Brain microvascular endothelial cell (primary cell): ENCODE measurements around the gene FSTL4.

Experiments used
- DNase-seq: peaks from one replicate; pipeline ENCODE4 v3.0.0-alpha.2; 2020
- H3K27ac ChIP-seq: fragments of 250-450 bp; sonication (Bioruptor Pico); 2 replicates; pipeline ENCODE4 v1.5.1; 2020; ENCODE audit warnings: mild to moderate bottlenecking, moderate library complexity
- H3K27me3 ChIP-seq: fragments of 250-450 bp; sonication (Bioruptor Pico); replicated peaks from 2 replicates; pipeline ENCODE4 v1.5.1; 2020; ENCODE audit warnings: mild to moderate bottlenecking
- H3K36me3 ChIP-seq: fragments of 250-450 bp; sonication (Bioruptor Pico); replicated peaks from 2 replicates; pipeline ENCODE4 v1.5.1; 2020; ENCODE audit warnings: mild to moderate bottlenecking
- H3K4me3 ChIP-seq: 2 replicates; pipeline ENCODE4 v1.5.1; 2011; ENCODE audit warnings: low read depth, mild to moderate bottlenecking, control low read depth, low read length, moderate library complexity
- CTCF ChIP-seq: IDR thresholded peaks from 2 replicates; pipeline ENCODE4 v1.5.1; 2011; ENCODE audit warnings: low read depth, mild to moderate bottlenecking, moderate library complexity, low read length, control low read depth, inconsistent platforms; ENCODE audit errors: missing control alignments
- in situ Hi-C: cut with HindIII; loops from 2 replicates; pipeline ENCODE4 v1.10.0; 2017; ENCODE audit warnings: low sequenced_read_pairs, low pct_ligation_motif_present

Gene FSTL4

DNA sequence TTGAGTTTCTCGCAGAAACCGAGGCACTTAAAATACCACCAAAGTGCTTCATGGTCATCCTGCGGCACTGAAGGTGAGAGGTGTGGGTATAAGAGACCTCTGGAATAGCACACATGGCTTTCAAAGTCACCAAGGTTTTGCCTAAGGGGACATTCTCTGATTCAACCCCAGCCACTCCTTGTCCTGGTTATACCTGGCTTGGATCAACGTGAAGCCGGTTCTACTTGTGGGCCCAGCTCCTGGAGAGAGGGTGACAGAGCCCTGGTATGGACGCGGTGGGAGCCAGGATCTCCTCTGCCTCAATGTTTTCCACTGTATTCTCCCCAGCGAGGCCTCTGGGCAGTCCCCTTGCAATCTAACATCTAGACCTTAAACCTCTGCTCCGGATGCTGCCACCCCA, 132.0 kb downstream of the FSTL4 start:
- no peak for TF ChIP-seq CTCF
- in situ Hi-C loops = no loop called here
- Histone ChIP-seq H3K27ac (no peak overlapping the region), H3K4me3 (no peak overlapping the region), H3K36me3 (no peaks in the 10 kb centered on the region), H3K27me3 (no peaks in the 10 kb centered on the region)
- no peak for DNase-seq

GRCh38 chr5:133478199-133478985, 133.9 kb downstream of the FSTL4 start:
- no peak for DNase-seq
- Histone ChIP-seq H3K36me3 (no peaks in the 10 kb centered on the region), H3K27ac (no peak overlapping the region), H3K27me3 (no peaks in the 10 kb centered on the region), H3K4me3 (no peak overlapping the region)
- TF ChIP-seq CTCF = no peak
- in situ Hi-C loops = no loop called here

GRCh38 chr5:133475986-133476385, 136.4 kb downstream of the FSTL4 start:
- DNase-seq = no peak
- no peaks in the 10 kb centered on the region for H3K36me3 ChIP-seq
- no peak overlapping the region for H3K4me3 ChIP-seq
- in situ Hi-C loops = no loop called here
- TF ChIP-seq CTCF = no peak
- no peak overlapping the region for H3K27ac ChIP-seq
- H3K27me3 ChIP-seq = no peaks in the 10 kb centered on the region

DNA sequence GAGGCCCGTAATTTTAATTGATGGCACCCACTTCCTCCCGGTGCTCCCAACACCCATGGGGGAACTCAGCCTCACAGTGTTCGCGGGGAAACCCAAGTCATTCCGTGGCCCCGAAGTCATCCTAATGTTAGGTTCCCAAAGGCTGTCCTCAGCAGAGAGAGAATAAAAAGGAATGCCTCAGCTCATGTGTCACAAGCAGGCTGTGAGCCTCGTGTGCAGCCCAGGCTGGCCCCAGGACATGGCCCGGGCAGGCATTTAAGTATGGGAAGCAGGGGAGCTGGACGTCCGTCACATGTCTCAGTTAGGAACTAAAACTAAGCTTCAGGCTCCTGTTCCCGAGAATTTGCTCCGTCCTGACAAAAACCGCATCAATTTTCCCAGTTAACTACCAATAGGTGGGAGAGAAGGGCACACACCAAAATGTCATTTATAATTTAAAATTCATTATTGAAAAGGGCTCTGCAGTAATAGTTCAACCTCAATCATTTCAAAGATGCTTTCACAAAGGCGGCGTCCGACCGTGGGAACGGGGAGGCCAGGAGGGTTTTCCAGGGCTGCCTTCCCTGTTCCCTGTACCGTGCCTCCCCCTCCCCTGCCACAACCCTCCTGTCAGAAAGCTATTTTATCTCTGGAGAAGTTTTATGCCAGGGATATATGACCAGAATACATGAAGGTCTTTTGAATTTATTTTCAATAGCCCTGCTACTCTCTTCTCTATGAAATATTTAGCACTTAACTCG, 137.3 kb downstream of the FSTL4 start:
- in situ Hi-C loops = no loop called here

DNA sequence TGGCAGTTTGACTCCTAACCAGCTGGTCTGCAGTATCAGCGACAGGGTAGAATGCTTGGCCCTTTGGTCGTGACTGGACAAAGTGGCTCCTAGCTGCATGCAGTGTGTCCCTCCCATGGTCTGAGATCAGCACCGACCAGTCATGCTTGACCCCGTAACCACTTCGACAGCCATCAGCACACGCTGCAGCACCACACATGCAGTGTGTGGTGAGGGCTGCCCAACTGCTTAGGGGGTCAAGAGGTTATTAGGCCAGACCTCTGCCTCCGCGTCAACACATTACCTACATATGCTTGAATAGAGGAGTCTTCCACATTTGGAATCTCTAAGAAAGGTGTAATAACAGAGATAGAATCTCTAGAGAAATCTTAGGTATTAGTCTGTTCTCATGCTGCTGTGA, 139.1 kb downstream of the FSTL4 start:
- in situ Hi-C loops = no loop called here
- DNase-seq = no peak

More for the DNA sequence above, 137.3 kb downstream of the FSTL4 start:
- no peak for TF ChIP-seq CTCF
- DNase-seq = no peak
- no peak overlapping the region for H3K27ac ChIP-seq
- no peaks in the 10 kb centered on the region for H3K27me3 ChIP-seq
- H3K36me3 ChIP-seq = no peaks in the 10 kb centered on the region
- H3K4me3 ChIP-seq = no peak overlapping the region

More for the DNA sequence above, 139.1 kb downstream of the FSTL4 start:
- Histone ChIP-seq H3K27me3 (no peaks in the 10 kb centered on the region), H3K27ac (no peak overlapping the region), H3K36me3 (no peaks in the 10 kb centered on the region), H3K4me3 (no peak overlapping the region)
- TF ChIP-seq CTCF = no peak
